ENCODE measurements around the gene GOLGA3. TPM values are rescaled to one million over a fixed set of nuclear protein-coding genes. Genes with fewer than 3 reads are reported as not detected.

GOLGA3 gene
- 130 and 150 TPM in 2 replicates for total RNA-seq

GRCh38 chr12:132828706-132829534, at the start of gene GOLGA3:
GOLGA3 (minus strand) TSS chr12:132828869; CDS start chr12:132822128, 6,741 bp downstream.

GRCh38 chr12:132761032-132761920, 67.4 kb downstream of the GOLGA3 start, which contains the start of gene ANKLE2:
ANKLE2 (minus strand) TSS chr12:132761832; CDS start chr12:132761798, 34 bp downstream.

Other genes starting within 250 kb of the GOLGA3 start
- gene LRCOL1, start 218.3 kb downstream of the GOLGA3 start, total RNA-seq, result not detected in 2 replicates
- not detected in 2 replicates for gene P2RX2, start 210.1 kb downstream of the GOLGA3 start, total RNA-seq
- 15.4 and 19.5 TPM in 2 replicates for gene POLE, start 141.5 kb downstream of the GOLGA3 start, total RNA-seq
- gene PXMP2, start 141.3 kb downstream of the GOLGA3 start, total RNA-seq, result 5.4 and 9.6 TPM in 2 replicates
- 63.9 and 80.0 TPM in 2 replicates for gene PGAM5, start 118.0 kb downstream of the GOLGA3 start, total RNA-seq
- 48.5 and 143 TPM in 2 replicates for gene ANKLE2, start 67.0 kb downstream of the GOLGA3 start, total RNA-seq
- gene CHFR, start 58.7 kb upstream of the GOLGA3 start, total RNA-seq, result 33.8 and 45.5 TPM in 2 replicates
- 5.5 and 17.2 TPM in 2 replicates for gene ZNF605, start 127.4 kb upstream of the GOLGA3 start, total RNA-seq
- gene ZNF26, start 157.5 kb upstream of the GOLGA3 start, total RNA-seq, result 16.7 and 24.6 TPM in 2 replicates
- gene ZNF84, start 208.6 kb upstream of the GOLGA3 start, total RNA-seq, result 22.9 and 44.0 TPM in 2 replicates